Prostate gland (tissue), 2 donors: ENCODE data around the gene RUNX3. TPM values are rescaled to one million over a fixed set of nuclear protein-coding genes. Genes with fewer than 3 reads are reported as not detected.

Experiments
- DNase-seq: peaks from one replicate; pipeline ENCODE4 v3.0.0-alpha.2; 2019; ENCODE audit warnings: low spot score
- H3K27ac ChIP-seq, 2 donors: fragments of 200-600 bp; sonication (generic); 2 replicates each; pipeline ENCODE4 v1.5.1; 2017 to 2019
- H3K27me3 ChIP-seq: fragments of 200-600 bp; sonication (generic); replicated peaks from 2 replicates; pipeline ENCODE4 v1.5.1; 2019; ENCODE audit not compliant: insufficient read depth
- H3K36me3 ChIP-seq, 2 donors: fragments of 200-600 bp; sonication (generic); 1 replicate in 1 of 2; 2 replicates in 1 of 2; pipeline versions ENCODE4 v1.5.1 to v1.8.1; 2017 to 2019
- H3K4me1 ChIP-seq: fragments of 200-600 bp; sonication (generic); replicated peaks from 2 replicates; pipeline ENCODE4 v1.5.1; 2019
- H3K4me3 ChIP-seq, 2 donors: fragments of 200-600 bp; sonication (generic); 2 replicates each; pipeline ENCODE4 v1.5.1; 2017 to 2019
- H3K9me3 ChIP-seq: fragments of 200-600 bp; sonication (generic); 2 replicates; pipeline ENCODE4 v1.5.1; 2017
- POLR2A ChIP-seq: fragments of 450-650 bp; IDR thresholded peaks from one replicate; pipeline ENCODE4 v1.6.1; 2016; ENCODE audit warnings: antibody characterized with exemption, mild to moderate bottlenecking
- POLR2AphosphoS5 ChIP-seq: sonication (generic); formaldehyde crosslinking; IDR thresholded peaks from one replicate; pipeline ENCODE4 v1.6.1; 2017; ENCODE audit warnings: antibody characterized with exemption
- WGBS: methylation state at CpG from one replicate; pipeline ENCODE4 v1.1.5; 2018; 5-methylcytosine and 5-hydroxymethylcytosine counted together
- intact Hi-C: fragments of 100-400 bp; cut with DNase I; formaldehyde crosslinking; loops from one replicate; pipeline ENCODE4 v1.14.2; 2022
- total RNA-seq, 2 donors: library from RNA; depleted of rRNA; stranded (reverse); fragments of >200 nt; gene quantifications; one replicate each; pipeline ENCODE4 v1.1.0, GENCODE V29; 2016
- TF ChIP-seq, protein P1 (sequence below), 4 experiments: fragments of 200-600 bp in 2 of 4; fragments of 450-650 bp in 2 of 4; sonication (generic) in 2 of 4; IDR thresholded peaks; 1 replicate in 3 of 4; 2 replicates in 1 of 4; pipeline ENCODE4 v1.5.1; 2016 to 2019; ENCODE audit warnings: antibody characterized with exemption in 4 of 4, mild to moderate bottlenecking in 2 of 4, moderate library complexity in 2 of 4

Gene RUNX3
- total RNA-seq, 2 donors from 2014 or later: 2.5 to 3.4 TPM

DNA sequence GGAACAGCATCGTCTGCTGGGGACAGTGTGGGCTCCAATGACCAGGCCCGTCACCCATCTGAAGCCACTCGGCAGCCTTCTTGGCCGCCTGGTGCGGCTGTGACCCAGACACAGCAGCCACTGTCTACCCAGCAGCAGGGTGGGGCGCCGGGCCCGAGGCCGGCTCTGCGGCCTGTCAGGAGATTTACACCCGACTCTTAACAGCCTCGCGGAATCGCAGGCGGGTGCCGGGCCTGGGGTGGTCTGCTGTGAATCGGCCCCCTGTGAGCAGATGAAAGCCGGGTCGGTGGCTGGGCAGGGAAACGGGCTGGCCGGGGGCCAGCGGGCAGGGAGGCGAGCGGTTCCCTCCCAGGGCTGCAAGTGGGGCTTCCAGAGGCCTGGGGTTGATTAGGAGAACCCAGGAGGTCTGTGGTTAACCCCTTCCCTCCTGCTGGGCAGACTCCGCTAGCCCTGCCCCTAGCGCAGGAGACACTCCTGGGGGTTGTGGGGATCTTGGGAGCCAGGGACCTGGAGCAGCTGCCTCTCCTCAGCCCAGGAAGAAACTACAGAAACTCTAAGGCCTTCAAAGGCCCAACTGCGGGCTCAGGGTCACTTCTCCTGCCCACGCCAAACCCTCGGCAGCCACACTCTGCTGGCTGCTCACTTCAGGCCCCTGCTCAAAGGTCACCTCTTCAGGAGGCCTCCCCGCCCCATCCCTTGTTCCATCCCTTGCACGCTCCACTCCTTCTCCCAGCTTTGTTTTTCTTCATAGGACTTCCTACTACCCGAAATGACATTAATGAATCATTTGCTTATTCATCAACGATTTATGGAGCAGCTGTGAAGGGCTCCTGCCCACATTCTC, 15.6 kb downstream of the RUNX3 start:
- no peak overlapping the region for H3K4me3 ChIP-seq
- no peak overlapping the region for H3K27ac ChIP-seq
- no peaks in the 10 kb centered on the region for H3K27me3 ChIP-seq
- intact Hi-C loops: no loop called here
- H3K36me3 ChIP-seq: no peaks in the 10 kb centered on the region
- DNase-seq: no peak
- TF ChIP-seq POLR2A (no peak), POLR2AphosphoS5 (no peak)
- TF ChIP-seq, protein P1, sequence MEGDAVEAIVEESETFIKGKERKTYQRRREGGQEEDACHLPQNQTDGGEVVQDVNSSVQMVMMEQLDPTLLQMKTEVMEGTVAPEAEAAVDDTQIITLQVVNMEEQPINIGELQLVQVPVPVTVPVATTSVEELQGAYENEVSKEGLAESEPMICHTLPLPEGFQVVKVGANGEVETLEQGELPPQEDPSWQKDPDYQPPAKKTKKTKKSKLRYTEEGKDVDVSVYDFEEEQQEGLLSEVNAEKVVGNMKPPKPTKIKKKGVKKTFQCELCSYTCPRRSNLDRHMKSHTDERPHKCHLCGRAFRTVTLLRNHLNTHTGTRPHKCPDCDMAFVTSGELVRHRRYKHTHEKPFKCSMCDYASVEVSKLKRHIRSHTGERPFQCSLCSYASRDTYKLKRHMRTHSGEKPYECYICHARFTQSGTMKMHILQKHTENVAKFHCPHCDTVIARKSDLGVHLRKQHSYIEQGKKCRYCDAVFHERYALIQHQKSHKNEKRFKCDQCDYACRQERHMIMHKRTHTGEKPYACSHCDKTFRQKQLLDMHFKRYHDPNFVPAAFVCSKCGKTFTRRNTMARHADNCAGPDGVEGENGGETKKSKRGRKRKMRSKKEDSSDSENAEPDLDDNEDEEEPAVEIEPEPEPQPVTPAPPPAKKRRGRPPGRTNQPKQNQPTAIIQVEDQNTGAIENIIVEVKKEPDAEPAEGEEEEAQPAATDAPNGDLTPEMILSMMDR (IDR thresholded peaks at IDR 0.05): no peak
- no peaks in the 10 kb centered on the region for H3K4me1 ChIP-seq
- no peaks in the 10 kb centered on the region for H3K9me3 ChIP-seq
- WGBS: 58% methylated on average over 30 of the region's 33 CpGs

DNA sequence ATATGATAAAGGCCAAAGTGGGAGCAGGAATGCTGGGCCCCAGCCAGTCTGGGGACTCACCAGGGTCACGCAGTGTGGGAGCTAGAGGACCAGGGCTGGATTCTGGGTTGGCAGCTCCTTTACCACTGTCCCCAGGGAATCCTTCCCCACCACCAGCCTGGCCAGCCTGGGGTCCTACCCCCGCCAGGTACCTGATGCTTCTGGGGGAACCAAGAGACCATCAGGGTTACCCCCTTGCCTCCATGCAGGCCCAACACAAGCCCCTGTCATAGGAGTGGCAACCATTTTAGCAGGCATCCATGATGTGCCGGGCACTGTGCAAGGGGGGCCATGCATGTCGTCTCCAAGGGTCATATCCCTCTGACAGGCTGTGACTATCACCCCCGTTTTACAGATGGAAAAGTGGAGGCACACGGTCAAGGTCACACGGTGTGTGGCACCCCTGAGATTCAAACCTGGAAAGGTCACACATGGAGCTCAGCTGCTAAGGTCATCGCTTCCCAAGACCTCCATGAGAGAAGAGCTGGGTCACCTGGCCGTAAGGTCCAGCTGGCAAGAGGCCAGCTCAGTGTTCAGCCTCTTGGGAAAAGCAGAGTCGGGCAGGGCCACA, 16.4 kb downstream of the RUNX3 start:
- no peak for DNase-seq
- no peak for TF ChIP-seq POLR2A
- no peak for TF ChIP-seq POLR2AphosphoS5
- TF ChIP-seq, protein P1 (IDR thresholded peaks at IDR 0.05): no peak
- no peaks in the 10 kb centered on the region for H3K36me3 ChIP-seq
- H3K9me3 ChIP-seq: no peaks in the 10 kb centered on the region
- no peak overlapping the region for H3K27ac ChIP-seq
- H3K4me3 ChIP-seq: no peak overlapping the region
- WGBS: 86% methylated on average over 10 of the region's 10 CpGs
- intact Hi-C loops: no loop called here
- H3K4me1 ChIP-seq: no peaks in the 10 kb centered on the region
- H3K27me3 ChIP-seq: no peaks in the 10 kb centered on the region

DNA sequence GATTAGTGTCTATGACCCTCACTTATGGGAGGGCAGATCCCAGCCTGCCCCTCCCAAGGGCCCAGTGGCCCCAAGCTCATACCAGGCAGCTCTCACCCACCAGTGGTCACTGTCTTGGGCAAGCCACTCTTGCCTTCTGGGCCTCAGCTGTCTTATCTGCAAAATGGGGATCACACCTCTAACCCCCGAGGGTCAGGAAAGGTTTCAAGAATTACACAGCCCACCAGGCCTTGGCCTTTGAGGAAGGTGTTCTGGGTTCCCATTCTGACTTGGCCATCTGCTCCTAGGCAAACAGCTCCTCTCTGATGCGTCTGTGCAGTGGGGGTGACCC, 16.8 kb downstream of the RUNX3 start:
- Histone ChIP-seq H3K4me3 (no peak overlapping the region), H3K4me1 (no peaks in the 10 kb centered on the region), H3K27ac (no peak overlapping the region), H3K9me3 (no peaks in the 10 kb centered on the region), H3K36me3 (no peaks in the 10 kb centered on the region), H3K27me3 (no peaks in the 10 kb centered on the region)
- TF ChIP-seq POLR2AphosphoS5 (no peak), POLR2A (no peak)
- TF ChIP-seq, protein P1 (IDR thresholded peaks at IDR 0.05): no peak
- intact Hi-C loops: no loop called here
- 88% methylated on average over 2 of the region's 2 CpGs for WGBS
- no peak for DNase-seq

DNA sequence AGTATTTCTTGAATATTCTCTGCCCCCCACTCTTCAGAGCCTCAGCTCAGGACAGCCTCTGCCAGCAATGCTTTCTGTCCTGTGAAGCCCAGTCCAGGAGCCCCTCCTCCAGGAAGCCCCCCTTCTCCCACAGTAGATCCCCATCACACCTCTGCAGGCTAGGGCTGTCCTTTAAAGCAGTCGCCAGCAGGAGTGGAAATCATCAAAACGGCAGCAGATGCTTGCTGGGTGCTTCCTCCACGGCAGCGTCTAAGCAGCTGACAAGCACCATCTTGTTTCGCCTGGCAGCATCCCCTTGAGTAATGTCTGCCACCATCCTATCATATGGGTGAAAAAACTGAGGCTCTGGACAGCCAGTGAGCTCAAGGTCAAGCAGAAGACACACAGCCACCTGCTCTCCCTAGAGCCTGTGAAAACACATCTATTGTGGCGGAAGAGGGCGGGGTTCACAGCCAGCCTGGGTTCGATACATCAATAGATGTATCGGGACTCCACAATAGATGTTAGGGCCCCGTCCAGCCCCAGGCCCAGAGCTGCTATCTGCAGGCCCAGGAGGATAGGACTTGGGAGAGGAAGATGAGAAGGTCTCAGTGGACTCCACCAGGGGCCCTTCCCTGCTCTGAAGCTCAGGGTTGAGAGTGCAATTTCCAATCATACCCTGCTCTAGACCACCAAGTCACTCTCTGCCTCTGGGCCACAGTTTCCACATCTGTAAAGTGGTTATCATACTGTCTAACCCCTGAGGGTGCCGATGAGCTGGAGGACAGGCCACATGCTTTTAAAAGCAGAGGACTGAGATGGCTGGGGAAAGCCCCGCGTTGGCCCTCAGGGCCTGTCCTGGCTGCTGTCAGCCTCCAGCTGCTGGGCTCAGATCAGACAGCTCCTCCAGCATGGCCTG, 17.5 kb downstream of the RUNX3 start:
- no peaks in the 10 kb centered on the region for H3K36me3 ChIP-seq
- no peaks in the 10 kb centered on the region for H3K9me3 ChIP-seq
- no peaks in the 10 kb centered on the region for H3K4me1 ChIP-seq
- intact Hi-C loops: no loop called here
- DNase-seq: no peak
- no peaks in the 10 kb centered on the region for H3K27me3 ChIP-seq
- no peak overlapping the region for H3K4me3 ChIP-seq
- H3K27ac ChIP-seq: no peak overlapping the region
- TF ChIP-seq POLR2A (no peak), POLR2AphosphoS5 (no peak)
- TF ChIP-seq, protein P1 (IDR thresholded peaks at IDR 0.05): no peak
- WGBS: 77% methylated on average over 13 of the region's 13 CpGs
